K562 (cell line): ENCODE measurements around the gene C3orf80.

ENCODE experiments used
- FOXK1 ChIP-seq: sonication (generic); formaldehyde crosslinking; IDR thresholded peaks from 2 replicates; pipeline ENCODE4 v1.8.0; 2022; ENCODE audit warnings: missing genetic modification reagents, mild to moderate bottlenecking, borderline replicate concordance
- MLX ChIP-seq, 2 experiments: fragments of 450-650 bp in 1 of 2; sonication (generic) in 1 of 2; formaldehyde crosslinking; conservative IDR thresholded peaks; 2 replicates each; pipeline versions ENCODE4 v1.4.0 to v1.8.1; 2020 to 2022; ENCODE audit warnings: mild to moderate bottlenecking in 1 of 2, missing genetic modification reagents in 1 of 2
- NR3C1 ChIP-seq: sonication (generic); formaldehyde crosslinking; IDR thresholded peaks from 2 replicates; pipeline ENCODE4 v1.8.1; 2022; ENCODE audit warnings: missing genetic modification reagents

GRCh38 chr3:160199108-160199507, 26.1 kb upstream of the C3orf80 start:
- TF ChIP-seq FOXK1 (CRISPR knock-in tag) = no peak
- no peak for TF ChIP-seq NR3C1
- no peak for TF ChIP-seq MLX (CRISPR knock-in tag; conservative IDR thresholded peaks at IDR 0.05)
